Cardiac muscle cell (in vitro differentiated cells and primary cell): ENCODE data around the gene GOLIM4. TPM values are rescaled to one million over a fixed set of nuclear protein-coding genes. Genes with fewer than 3 reads are reported as not detected.
A peak's percentile ranks its signal among the peaks of the same experiment; 100 is the strongest.
"Not testable (repeated sequence)": the region's sequence is repeated elsewhere in the genome, so short reads cannot be mapped to it uniquely, and the experiment has no call there.

Experiments
- DNase-seq, 2 donors: peaks; one replicate each; pipeline versions ENCODE4 v3.0.0 to v3.0.0-alpha.2; 2010 to 2017; ENCODE audit warnings: low read depth in 1 of 2, low spot score in 1 of 2
- H3K27ac ChIP-seq: fragments of 200-600 bp; sonication (generic); 2 replicates; pipeline ENCODE4 v1.5.1; 2016
- H3K27me3 ChIP-seq: fragments of 200-600 bp; sonication (generic); 2 replicates; pipeline ENCODE4 v1.6.0; 2016; ENCODE audit warnings: control low read depth
- H3K36me3 ChIP-seq: fragments of 200-600 bp; sonication (generic); 2 replicates; pipeline ENCODE4 v1.5.1; 2016; ENCODE audit warnings: control low read depth
- H3K4me1 ChIP-seq: fragments of 200-600 bp; sonication (generic); 2 replicates; pipeline ENCODE4 v1.8.1; 2017; ENCODE audit warnings: low read depth, mild to moderate bottlenecking, mixed run types
- H3K4me3 ChIP-seq: fragments of 200-600 bp; sonication (generic); 2 replicates; pipeline ENCODE4 v1.5.1; 2016; ENCODE audit warnings: mild to moderate bottlenecking
- H3K9me3 ChIP-seq: fragments of 200-600 bp; sonication (generic); 2 replicates; pipeline ENCODE4 v1.5.1; 2017; ENCODE audit warnings: low read depth, mild to moderate bottlenecking, control low read depth
- polyA plus RNA-seq: library from polyadenylated mRNA; unstranded; fragments of >200 nt; fragmentation: Nextera tagmentation; extraction: Ambion mirVana; gene quantifications from 2 replicates; pipeline ENCODE4 v1.2.1, GENCODE V29; 2016
- total RNA-seq: library from RNA; depleted of rRNA; stranded (reverse); fragments of >200 nt; gene quantifications from 2 replicates; pipeline ENCODE4 v1.2.3, GENCODE V29; 2016
- TF ChIP-seq, protein P1 (sequence below): IDR thresholded peaks from 2 replicates; pipeline ENCODE4 v1.5.1; 2012; ENCODE audit warnings: low read depth, mild to moderate bottlenecking, low read length

The GOLIM4 gene, protein sequence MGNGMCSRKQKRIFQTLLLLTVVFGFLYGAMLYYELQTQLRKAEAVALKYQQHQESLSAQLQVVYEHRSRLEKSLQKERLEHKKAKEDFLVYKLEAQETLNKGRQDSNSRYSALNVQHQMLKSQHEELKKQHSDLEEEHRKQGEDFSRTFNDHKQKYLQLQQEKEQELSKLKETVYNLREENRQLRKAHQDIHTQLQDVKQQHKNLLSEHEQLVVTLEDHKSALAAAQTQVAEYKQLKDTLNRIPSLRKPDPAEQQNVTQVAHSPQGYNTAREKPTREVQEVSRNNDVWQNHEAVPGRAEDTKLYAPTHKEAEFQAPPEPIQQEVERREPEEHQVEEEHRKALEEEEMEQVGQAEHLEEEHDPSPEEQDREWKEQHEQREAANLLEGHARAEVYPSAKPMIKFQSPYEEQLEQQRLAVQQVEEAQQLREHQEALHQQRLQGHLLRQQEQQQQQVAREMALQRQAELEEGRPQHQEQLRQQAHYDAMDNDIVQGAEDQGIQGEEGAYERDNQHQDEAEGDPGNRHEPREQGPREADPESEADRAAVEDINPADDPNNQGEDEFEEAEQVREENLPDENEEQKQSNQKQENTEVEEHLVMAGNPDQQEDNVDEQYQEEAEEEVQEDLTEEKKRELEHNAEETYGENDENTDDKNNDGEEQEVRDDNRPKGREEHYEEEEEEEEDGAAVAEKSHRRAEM
- total RNA-seq (149 and 210 TPM in 2 replicates), polyA plus RNA-seq (61.9 and 73.3 TPM in 2 replicates)

DNA sequence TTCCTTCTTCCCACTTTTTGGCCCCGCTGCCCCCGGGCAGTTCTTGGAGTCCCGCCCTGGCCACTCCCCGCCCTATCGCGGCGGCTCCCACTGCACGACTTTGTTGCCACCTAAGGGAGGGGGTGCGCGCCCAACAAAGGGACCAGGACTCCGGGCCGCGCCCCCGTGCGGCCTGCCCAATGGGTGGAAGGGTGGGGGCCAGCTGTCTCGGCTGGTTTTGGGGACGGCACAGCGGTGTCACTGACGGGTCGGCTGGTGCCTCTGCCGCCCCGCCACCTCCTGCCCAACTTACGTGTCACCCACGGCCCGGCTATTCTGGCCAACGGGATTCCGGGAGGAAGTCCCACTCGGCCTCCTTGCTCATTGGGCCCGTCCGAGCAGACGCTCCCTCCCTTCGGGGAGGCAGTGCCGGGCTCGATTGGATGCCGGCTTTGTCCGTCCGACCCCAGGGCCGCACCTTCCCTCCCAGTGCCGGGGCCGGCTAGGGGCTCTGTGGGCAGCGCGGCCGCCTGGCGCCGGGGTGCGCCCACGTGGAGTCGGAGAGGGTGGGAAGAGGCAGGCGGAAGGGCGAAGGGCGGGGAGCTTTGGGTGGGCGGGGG lies at the start of gene GOLIM4:
Gene GOLIM4, minus strand, starts transcription at position 314 of the 599 bp plus-strand sequence. CDS start 639 bp downstream, outside the sequence.
- TF ChIP-seq, protein P1, sequence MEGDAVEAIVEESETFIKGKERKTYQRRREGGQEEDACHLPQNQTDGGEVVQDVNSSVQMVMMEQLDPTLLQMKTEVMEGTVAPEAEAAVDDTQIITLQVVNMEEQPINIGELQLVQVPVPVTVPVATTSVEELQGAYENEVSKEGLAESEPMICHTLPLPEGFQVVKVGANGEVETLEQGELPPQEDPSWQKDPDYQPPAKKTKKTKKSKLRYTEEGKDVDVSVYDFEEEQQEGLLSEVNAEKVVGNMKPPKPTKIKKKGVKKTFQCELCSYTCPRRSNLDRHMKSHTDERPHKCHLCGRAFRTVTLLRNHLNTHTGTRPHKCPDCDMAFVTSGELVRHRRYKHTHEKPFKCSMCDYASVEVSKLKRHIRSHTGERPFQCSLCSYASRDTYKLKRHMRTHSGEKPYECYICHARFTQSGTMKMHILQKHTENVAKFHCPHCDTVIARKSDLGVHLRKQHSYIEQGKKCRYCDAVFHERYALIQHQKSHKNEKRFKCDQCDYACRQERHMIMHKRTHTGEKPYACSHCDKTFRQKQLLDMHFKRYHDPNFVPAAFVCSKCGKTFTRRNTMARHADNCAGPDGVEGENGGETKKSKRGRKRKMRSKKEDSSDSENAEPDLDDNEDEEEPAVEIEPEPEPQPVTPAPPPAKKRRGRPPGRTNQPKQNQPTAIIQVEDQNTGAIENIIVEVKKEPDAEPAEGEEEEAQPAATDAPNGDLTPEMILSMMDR = peak; percentile 7
- Histone ChIP-seq H3K4me1 (peaks cover 18% of the 10 kb centered on the region), H3K27me3 (no peaks in the 10 kb centered on the region), H3K27ac (peak within 1 kb of the TSS; percentile 72), H3K4me3 (peak within 1 kb of the TSS; percentile 68), H3K36me3 (no peaks in the 10 kb centered on the region), H3K9me3 (no peaks in the 10 kb centered on the region)
- DNase-seq = peak; percentile 98

DNA sequence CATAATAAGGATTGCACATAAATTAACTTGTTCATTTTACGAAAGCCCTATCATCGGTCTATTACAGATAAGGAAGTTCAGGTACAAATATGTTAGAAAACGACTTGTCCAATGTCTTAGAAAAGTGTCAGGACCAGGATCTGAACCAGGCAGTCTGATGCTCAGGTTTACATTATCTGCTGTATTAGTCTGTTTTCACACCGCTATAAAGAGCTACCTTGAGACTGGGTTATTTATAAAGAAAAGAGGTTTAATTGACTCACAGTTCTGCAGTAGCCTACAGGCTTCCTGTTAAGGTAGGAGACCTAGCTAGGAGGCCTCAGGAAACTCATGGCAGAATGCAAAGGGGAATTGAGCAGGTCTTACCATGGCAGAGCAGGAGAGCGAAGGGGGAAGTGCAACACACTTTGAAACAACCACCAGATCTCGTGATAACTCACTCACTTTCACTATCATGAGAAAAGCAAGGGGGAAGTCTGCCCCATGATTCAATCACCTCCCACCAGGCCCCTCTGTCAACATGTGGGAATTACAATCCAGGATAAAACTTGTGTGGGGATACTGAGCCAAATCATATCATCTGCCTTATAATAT lies 45.8 kb upstream of the GOLIM4 start:
- Histone ChIP-seq H3K4me3 (no peak overlapping the region), H3K4me1 (no peaks in the 10 kb centered on the region), H3K36me3 (no peaks in the 10 kb centered on the region), H3K27ac (no peak overlapping the region), H3K9me3 (no peaks in the 10 kb centered on the region), H3K27me3 (no peaks in the 10 kb centered on the region)
- DNase-seq = no peak
- TF ChIP-seq, protein P1 = no peak

DNA sequence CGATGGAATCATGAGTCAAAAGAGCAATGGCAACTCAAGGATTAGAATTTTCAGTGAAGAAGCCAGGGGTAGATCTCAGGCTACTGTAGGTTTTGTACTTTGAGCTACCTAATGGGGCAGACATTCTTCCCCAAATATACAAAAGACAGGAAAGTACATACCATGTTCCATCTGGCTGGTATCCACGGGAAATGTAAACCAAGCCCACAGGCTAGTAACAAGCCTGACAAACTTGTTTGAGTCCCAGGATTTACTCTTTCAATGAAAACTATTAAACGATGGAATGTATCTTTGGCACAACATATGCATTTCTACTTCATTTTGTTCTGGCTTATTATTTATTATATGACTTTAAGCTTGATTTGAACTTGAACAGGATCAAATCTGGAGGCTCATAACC lies 44.2 kb upstream of the GOLIM4 start:
- H3K27ac ChIP-seq = no peak overlapping the region
- no peak for DNase-seq
- H3K27me3 ChIP-seq = no peaks in the 10 kb centered on the region
- no peaks in the 10 kb centered on the region for H3K4me1 ChIP-seq
- TF ChIP-seq, protein P1 = no peak
- H3K9me3 ChIP-seq = no peaks in the 10 kb centered on the region
- no peaks in the 10 kb centered on the region for H3K36me3 ChIP-seq
- H3K4me3 ChIP-seq = no peak overlapping the region

DNA sequence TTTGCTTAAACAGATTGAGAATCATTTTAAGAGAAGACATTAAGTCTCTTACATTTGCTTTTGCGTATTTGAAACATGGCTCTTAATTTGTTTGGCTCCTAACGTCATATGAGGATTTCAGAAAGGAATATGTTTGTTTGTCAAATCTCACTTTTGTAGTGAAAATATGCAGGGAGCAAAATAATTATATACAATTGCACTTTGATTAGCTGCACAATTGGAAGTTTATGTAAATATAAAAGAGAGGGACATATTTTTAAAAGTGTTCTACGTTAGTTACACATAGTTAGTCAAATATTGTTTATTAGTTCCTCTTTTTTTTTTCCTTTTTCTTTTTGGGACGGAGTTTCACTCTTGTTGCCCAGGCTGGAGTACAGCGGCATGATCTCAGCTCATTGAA lies 42.7 kb upstream of the GOLIM4 start:
- H3K9me3 ChIP-seq = no peaks in the 10 kb centered on the region
- H3K4me1 ChIP-seq = no peaks in the 10 kb centered on the region
- no peak overlapping the region for H3K27ac ChIP-seq
- TF ChIP-seq, protein P1 = no peak
- H3K36me3 ChIP-seq = no peaks in the 10 kb centered on the region
- DNase-seq = no peak
- H3K27me3 ChIP-seq = no peaks in the 10 kb centered on the region
- no peak overlapping the region for H3K4me3 ChIP-seq

DNA sequence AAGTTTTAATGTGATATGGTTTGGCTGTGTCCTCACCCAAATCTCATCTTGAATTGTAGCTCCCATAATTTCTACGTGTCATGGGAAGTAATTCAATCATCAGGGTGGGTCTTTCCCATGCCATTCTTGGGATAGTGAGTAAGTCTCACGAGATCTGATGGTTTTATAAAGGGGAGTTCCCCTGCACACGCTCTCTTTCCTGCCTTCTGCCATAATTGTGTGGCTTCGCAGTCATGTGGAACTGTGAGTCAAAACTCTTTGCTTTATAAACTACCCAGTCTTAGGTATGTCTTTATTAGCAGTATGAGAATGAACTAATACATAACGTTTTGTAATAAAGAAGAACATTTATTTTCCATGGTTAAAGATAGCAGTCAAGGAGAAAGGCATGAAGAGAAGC lies 39.2 kb upstream of the GOLIM4 start:
- Histone ChIP-seq H3K4me1 (no peaks in the 10 kb centered on the region), H3K27ac (no peak overlapping the region), H3K27me3 (no peaks in the 10 kb centered on the region), H3K36me3 (no peaks in the 10 kb centered on the region), H3K9me3 (no peaks in the 10 kb centered on the region), H3K4me3 (no peak overlapping the region)
- TF ChIP-seq, protein P1 = no peak
- DNase-seq = no peak

DNA sequence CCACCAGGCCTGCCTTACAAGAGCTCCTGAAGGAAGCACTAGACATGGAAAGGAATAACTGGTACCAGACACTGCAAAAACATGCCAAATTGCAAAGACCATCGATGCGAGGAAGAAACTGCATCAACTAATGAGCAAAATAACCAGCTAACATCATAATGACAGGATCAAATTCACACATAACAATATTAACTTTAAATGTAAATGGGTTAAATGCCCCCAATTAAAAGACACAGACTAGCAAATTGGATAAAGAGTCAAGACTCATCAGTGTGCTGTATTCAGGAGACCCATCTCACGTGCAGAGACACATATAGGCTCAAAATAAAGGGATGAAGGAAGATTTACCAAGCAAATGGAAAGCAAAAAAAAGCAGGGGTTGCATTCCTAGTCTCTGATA lies 34.5 kb upstream of the GOLIM4 start:
- not testable (repeated sequence) for H3K9me3 ChIP-seq, H3K27me3 ChIP-seq, H3K27ac ChIP-seq

DNA sequence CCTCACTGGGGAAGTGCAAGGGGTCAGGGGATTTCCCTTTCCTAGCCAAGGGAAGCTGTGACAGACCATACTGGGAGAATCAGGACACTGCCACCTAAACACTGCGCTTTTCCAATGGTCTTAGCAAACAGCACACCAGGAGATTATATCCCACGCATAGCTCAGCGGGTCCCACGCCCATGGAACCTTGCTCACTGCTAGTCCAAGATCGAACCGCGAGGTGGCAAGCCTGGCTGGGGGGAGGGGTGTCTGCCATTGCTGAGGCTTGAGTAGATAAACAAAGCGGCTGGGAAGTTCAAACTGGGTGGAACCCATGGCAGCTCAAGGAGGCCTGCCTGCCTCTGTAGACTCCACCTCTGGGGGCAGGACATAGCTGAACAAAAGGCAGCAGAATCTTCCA lies 32.7 kb upstream of the GOLIM4 start:
- H3K4me1 ChIP-seq, H3K9me3 ChIP-seq, H3K4me3 ChIP-seq, H3K27ac ChIP-seq, DNase-seq, H3K27me3 ChIP-seq, H3K36me3 ChIP-seq: not testable (repeated sequence)

More for the DNA sequence above, 34.5 kb upstream of the GOLIM4 start:
- H3K4me1 ChIP-seq, H3K4me3 ChIP-seq, H3K36me3 ChIP-seq, DNase-seq: not testable (repeated sequence)
